LNCaP clone FGC (cell line): ENCODE results near the gene B4GALT1.

Experiments
- DNase-seq: peaks from one replicate; pipeline ENCODE4 v3.0.0-alpha.2; 2011; ENCODE audit warnings: low read depth
- H3K4me3 ChIP-seq: 2 replicates; pipeline ENCODE4 v1.5.1; 2011; ENCODE audit warnings: mild to moderate bottlenecking, low read depth, low read length, control low read depth
- TF ChIP-seq, protein P1 (sequence below): IDR thresholded peaks from 2 replicates; pipeline ENCODE4 v1.5.1; 2012; ENCODE audit warnings: mild to moderate bottlenecking; ENCODE audit not compliant: control insufficient read depth, insufficient read depth; ENCODE audit errors: extremely low read depth

Gene B4GALT1

GRCh38 chr9:33189331-33189791 is 22.2 kb upstream of the B4GALT1 start:
- TF ChIP-seq, protein P1, sequence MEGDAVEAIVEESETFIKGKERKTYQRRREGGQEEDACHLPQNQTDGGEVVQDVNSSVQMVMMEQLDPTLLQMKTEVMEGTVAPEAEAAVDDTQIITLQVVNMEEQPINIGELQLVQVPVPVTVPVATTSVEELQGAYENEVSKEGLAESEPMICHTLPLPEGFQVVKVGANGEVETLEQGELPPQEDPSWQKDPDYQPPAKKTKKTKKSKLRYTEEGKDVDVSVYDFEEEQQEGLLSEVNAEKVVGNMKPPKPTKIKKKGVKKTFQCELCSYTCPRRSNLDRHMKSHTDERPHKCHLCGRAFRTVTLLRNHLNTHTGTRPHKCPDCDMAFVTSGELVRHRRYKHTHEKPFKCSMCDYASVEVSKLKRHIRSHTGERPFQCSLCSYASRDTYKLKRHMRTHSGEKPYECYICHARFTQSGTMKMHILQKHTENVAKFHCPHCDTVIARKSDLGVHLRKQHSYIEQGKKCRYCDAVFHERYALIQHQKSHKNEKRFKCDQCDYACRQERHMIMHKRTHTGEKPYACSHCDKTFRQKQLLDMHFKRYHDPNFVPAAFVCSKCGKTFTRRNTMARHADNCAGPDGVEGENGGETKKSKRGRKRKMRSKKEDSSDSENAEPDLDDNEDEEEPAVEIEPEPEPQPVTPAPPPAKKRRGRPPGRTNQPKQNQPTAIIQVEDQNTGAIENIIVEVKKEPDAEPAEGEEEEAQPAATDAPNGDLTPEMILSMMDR = no peak
- DNase-seq = no peak
- H3K4me3 ChIP-seq = no peak overlapping the region

DNA sequence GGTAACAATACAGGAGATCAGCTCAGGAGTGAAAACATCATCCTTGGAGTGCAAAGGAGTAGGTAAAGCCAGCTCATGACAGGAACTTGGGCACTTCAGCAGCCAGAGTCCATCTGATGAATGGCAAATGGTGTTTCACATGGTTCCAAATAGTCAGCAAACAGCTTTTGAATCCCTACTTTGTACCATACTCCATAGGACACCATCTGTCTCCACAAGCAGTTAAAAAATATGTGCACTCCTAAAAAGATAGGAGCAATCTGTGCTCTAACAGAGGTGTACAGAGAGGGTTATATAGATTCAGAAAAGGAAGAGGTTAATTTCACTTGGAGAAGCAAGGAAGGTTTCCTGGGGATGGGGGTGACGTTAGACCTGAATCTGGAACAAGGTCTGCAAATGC is 21.6 kb upstream of the B4GALT1 start:
- TF ChIP-seq, protein P1 = no peak
- DNase-seq = no peak
- H3K4me3 ChIP-seq = no peak overlapping the region

- DNase-seq = no peak
- TF ChIP-seq, protein P1 = no peak
- H3K4me3 ChIP-seq = no peak overlapping the region
Observed at GRCh38 chr9:33187519-33188218, 20.5 kb upstream of the B4GALT1 start.

GRCh38 chr9:33186457-33187168 is 19.5 kb upstream of the B4GALT1 start:
- no peak for DNase-seq
- H3K4me3 ChIP-seq = no peak overlapping the region
- TF ChIP-seq, protein P1 = no peak

GRCh38 chr9:33185858-33186257 is 18.7 kb upstream of the B4GALT1 start:
- TF ChIP-seq, protein P1 = no peak
- H3K4me3 ChIP-seq = no peak overlapping the region
- DNase-seq = no peak

- no peak overlapping the region for H3K4me3 ChIP-seq
- TF ChIP-seq, protein P1 = no peak
- no peak for DNase-seq
Observed at GRCh38 chr9:33185406-33185805, 18.3 kb upstream of the B4GALT1 start.

DNA sequence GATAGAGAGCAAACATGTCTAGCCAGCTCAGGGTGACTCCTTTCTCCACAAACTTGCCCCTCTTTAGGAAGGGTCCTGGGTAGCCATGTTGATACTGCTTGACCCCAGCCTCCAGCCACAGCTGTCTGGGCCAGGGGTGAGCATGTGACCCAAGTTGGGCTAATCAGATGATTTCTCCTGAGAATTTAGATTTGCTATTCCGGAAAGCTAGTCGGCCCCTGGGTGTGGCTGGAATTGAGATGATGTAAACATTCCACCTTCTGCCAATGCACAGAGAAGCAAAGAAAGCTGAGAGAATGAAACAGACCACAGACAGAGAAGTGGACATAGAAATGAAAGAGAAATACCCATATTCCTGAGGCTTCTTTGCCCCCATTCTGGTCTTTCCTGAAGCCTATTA is 17.8 kb upstream of the B4GALT1 start:
- TF ChIP-seq, protein P1 = no peak
- DNase-seq = no peak
- no peak overlapping the region for H3K4me3 ChIP-seq
